Lung microvascular endothelial cell (primary cell): Measurements from ENCODE around the gene OOSP4A. TPM values are rescaled to one million over a fixed set of nuclear protein-coding genes. Genes with fewer than 3 reads are reported as not detected.
"Not testable (repeated sequence)": the region's sequence is repeated elsewhere in the genome, so short reads cannot be mapped to it uniquely, and the experiment has no call there.

ENCODE experiments used
- DNase-seq, 2 donors: peaks; one replicate each; pipeline versions ENCODE4 v3.0.0 to v3.0.0-alpha.2; 2010; ENCODE audit warnings: low read depth in 2 of 2
- total RNA-seq: library from RNA; depleted of rRNA; stranded (reverse); fragments of >200 nt; gene quantifications from 2 replicates; pipeline ENCODE4 v1.2.1, GENCODE V29; 2014

The OOSP4A gene
- total RNA-seq, 1 donor from 2014 or later, result not detected

DNA sequence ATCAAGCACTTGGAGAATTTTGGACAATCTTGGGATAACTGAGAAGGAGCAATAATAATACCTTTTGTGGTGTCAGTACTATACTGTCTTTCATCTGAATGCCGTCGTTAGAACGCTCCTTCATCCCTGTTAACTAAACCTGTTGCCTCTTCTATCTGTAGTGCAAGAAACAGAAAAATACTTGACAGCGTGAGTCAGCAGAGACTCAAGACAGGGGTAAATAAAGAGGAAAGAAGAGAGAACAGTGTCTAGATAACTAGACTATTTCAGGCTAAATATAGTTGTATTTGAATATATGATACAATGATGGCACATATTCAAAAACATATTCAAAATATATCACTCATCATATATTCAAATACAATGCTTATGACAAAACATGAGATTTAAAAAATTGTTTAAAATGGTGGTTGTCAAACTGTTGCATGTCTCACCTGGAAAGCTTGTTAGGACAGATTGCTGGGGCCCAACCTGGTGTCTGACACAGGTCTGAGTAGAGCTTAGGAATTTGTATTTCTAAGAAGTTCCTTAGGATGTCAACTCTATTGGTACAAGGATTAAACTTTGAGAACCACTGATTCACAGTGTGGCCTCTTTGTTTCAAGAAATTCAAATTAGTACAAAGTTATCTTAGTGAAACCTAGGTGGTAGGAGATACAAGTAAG is 17.4 kb downstream of the OOSP4A start:
- no peak for DNase-seq

DNA sequence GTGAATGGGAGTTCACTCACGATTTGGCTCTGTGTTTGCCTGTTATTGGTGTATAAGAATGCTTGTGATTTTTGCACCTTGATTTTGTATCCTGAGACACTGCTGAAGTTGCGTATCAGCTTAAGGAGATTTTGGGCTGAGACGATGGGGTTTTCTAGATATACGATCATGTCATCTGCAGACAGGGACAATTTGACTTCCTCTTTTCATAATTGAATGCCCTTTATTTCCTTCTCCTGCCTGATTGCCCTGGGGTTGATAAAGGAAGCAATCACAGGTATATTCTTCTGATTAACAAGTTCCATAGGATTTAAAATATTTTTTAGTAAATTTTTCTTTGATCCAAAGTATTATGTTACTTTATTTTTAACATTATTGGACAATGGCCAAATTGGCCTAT is 18.2 kb downstream of the OOSP4A start:
- not testable (repeated sequence) for DNase-seq

DNA sequence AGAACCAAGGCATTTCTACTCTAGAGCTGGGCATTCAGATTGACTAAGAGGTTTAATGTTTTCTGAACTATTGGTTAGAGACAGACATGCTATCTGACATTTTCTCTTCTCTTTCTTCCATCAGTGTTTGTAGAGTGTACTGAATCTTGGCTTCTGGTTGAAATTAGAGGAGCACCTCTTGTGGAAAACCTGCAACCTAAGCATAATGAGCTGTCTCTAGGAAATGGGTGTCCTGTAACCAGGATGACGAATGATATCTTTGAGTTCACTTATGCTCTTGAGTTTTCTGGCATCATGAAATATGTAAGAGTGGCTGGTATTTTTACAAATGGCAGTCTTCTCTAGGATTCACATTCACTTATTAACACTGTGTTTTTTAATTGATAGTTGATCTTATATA is 19.4 kb downstream of the OOSP4A start:
- no peak for DNase-seq

DNA sequence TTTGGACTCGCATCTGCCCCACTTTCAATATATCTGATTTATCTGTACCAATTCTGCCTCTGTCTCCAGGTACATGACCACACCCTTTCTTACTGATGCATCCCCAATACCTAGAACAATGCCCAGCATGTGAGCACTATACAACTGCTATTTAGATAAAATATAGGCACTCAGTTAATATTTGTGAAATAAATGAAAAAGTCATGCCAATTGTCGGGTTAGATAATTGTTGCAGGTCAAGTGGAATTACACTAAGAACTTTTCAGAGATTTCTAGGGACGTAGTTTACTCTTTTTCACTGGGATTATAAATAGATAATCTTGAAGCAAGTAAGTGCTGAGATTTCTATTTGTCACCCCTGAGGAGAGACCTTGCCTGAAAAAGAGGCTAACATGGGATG is 20.5 kb downstream of the OOSP4A start:
- DNase-seq, result no peak

DNA sequence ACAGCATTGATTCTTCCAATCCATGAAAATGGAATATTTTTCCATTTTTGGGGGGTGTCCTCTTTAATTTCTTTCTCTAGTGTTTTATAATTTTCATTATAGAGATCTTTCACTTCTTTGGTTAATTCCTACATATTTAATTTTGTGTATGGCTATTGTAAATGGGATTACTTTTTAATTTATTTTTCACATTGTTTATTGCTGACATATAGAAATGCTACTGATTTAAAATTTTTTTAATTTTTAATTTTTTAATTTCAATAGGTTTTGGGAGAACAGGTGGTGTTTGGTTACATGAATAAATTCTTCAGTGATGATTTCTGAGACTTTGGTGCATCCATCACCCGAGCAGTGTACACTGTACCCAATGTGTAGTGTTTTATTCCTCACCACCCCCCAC is 26.6 kb downstream of the OOSP4A start:
- no peak for DNase-seq

DNA sequence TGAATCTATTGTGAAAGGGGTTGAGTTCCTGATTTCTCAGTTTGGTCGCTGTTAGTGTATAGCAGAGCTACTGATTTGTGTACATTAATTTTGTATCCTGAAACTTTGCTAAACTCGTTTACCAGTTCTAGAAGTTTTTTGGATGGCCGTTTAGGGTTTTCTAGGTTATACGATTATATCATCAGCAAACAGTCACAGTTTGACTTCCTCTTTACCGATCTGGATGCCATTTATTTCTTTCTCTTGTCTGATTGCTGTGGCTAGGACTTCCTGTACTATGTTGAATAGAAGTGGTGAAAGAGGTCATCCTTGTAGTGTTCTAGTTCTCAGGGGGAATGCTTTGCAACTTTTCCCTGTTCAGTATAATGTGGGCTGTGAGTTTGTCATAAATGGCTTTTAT is 28.6 kb downstream of the OOSP4A start:
- no peak for DNase-seq

DNA sequence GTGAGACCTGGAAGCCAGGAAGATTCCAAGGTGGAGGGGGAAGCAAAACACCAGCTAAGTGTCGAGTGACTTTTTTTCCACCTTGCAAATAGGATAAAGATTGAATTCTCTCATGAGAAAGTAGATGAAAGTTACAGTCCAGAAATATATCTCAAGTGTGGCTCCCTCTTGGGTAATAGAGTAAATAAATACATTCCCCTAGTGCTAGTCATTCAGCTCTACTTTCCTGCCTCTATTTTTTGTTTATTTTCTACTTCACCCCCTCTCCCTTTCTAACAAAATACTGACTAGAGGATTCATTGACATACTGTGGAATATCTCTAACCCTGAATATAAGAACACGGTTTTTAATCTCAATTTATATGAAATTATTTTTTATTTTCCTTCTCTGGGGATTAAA is 34.0 kb downstream of the OOSP4A start:
- DNase-seq, result no peak

DNA sequence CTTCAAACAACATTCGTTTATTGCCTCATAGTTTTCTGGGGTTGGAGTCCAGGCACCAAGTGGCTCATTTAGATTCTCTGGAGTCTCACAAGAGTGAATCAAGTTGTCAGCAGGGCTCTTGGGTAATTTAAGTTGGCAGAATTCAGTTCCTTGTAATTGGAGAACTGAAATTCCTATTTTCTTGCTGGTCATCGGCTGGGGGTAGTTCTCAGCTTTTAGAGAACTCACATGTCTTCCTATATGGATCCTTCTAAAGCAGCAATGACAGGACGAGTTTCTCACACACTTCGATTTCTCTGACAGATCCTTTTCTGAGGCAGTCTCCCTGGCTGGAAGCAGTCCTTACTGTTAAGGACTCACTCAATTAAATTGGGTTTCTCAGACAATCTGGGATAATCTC is 35.9 kb downstream of the OOSP4A start:
- no peak for DNase-seq

DNA sequence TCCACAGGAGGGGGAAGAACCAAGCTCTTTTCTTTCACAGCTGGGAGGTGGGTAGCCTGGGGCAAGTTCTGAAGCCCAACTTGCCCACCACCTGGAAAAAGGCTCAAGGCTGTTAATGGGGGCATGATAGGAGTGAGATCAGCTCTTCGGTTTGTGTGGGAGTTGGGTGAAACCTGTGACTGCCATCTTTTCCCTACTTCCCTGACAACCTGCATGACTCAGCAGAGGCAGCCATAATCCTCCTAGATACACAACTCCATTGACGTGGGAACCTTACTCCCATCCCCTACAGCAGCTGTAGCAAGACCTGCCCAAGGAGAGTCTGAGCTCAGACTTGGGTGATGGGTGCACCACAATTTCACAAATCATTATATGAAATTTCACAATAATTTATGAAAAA is 39.9 kb downstream of the OOSP4A start:
- DNase-seq, result no peak

DNA sequence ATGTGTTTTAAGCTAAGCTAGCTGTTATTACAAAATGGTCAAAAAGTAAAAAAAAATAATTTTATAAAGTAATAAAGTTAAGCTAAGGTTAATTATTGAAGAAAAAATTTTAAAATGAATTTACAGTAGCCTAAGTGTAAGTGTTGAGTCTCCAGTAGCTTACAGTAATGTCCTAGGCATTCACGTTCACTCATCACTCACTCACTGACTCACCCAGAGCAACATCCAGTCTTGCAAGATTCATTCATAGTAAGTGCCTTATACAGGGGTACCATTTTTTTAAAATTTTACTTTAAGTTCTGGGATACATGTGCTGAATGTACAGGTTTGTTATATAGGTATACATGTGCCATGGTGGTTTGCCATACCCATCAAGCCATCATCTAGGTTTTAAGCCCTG is 41.5 kb downstream of the OOSP4A start:
- DNase-seq, result no peak

DNA sequence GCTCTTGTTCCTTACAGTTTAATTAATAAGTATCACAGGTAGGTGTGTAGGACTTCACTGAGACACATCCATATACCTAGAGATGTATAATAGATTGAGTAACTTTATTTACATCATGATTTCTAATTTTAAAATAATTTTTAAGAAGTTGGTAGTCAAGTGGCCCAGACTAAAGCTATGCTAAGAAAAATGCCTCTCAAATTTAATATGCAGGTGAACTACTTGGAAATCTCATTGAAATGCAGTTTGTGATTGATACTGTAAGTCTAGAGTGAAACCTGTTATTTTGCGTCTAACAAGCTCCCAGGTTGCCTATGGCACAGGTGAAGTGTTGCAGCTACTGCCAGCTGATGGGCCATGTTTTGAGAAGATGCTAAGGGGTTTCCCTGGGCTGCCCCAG is 53.0 kb downstream of the OOSP4A start, which contains the start of gene OOSP4B:
TSS of gene OOSP4B (plus strand) at position 301 of the 400 bp plus-strand sequence.
- no peak for DNase-seq

DNA sequence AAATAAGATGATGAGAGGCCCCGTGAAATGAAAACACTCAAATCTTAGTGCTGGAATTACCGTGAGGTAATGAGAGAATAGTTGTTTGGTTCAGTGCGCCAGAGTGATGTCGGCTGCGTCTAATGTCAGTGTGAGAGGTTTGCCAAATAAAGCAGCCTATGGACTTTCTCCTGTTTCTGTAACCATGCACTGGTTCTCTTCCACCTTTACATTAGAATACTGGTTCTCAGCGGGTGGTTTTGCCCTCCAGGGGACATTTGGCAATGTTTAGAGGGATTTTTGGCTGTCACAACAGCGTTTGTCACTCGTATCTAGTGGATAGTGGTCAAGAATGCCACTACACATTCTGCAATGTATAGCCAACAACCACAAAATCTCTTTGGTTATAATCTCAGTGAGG is 54.2 kb downstream of the OOSP4A start:
- DNase-seq, result no peak

Other genes starting within 250 kb of the OOSP4A start
- 59.1 and 86.3 TPM in 2 replicates for gene STX3, start 208.7 kb upstream of the OOSP4A start, total RNA-seq
- 19.4 and 25.5 TPM in 2 replicates for gene MRPL16, start 153.3 kb upstream of the OOSP4A start, total RNA-seq
- not detected in 2 replicates for gene CBLIF, start 118.5 kb upstream of the OOSP4A start, total RNA-seq
- gene TCN1, start 97.5 kb upstream of the OOSP4A start, total RNA-seq, result not detected in 2 replicates
- not detected in 2 replicates for gene OOSP3, start 85.3 kb upstream of the OOSP4A start, total RNA-seq
- not detected in 2 replicates for gene OOSP1, start 25.6 kb upstream of the OOSP4A start, total RNA-seq
- not detected in 2 replicates for gene OOSP4B, start 53.1 kb downstream of the OOSP4A start, total RNA-seq
- gene OOSP2, start 76.4 kb downstream of the OOSP4A start, total RNA-seq, result not detected in 2 replicates
- not detected in 2 replicates for gene MS4A3, start 92.6 kb downstream of the OOSP4A start, total RNA-seq
- gene MS4A2, start 124.6 kb downstream of the OOSP4A start, total RNA-seq, result not detected in 2 replicates
- gene MS4A6A, start 219.1 kb downstream of the OOSP4A start, total RNA-seq, result 0.22 TPM in 1 of 2 replicates, not detected in the other